Vagina (tissue), 2 donors: ENCODE measurements around the gene VRK3. TPM values are rescaled to one million over a fixed set of nuclear protein-coding genes. Genes with fewer than 3 reads are reported as not detected.

Source experiments
- DNase-seq, 2 donors: peaks; one replicate each; pipeline ENCODE4 v3.0.0-alpha.2; 2017; ENCODE audit errors: extremely low spot score in 2 of 2
- H3K27ac ChIP-seq: fragments of 200-600 bp; sonication (generic); one replicate; pipeline ENCODE4 v1.5.1; 2019
- H3K27me3 ChIP-seq: fragments of 200-600 bp; sonication (generic); one replicate; pipeline ENCODE4 v1.5.1; 2019
- H3K36me3 ChIP-seq, 2 donors: fragments of 200-600 bp; sonication (generic); one replicate each; pipeline ENCODE4 v1.5.1; 2017 to 2019
- H3K4me1 ChIP-seq: fragments of 200-600 bp; sonication (generic); one replicate; pipeline ENCODE4 v1.5.1; 2019
- H3K4me3 ChIP-seq, 2 donors: fragments of 200-600 bp; sonication (generic); 1 replicate in 1 of 2; 2 replicates in 1 of 2; pipeline ENCODE4 v1.5.1; 2016 to 2019
- H3K9me3 ChIP-seq: fragments of 200-600 bp; sonication (generic); one replicate; pipeline ENCODE4 v1.5.1; 2019
- POLR2A ChIP-seq, 2 donors: fragments of 450-650 bp; IDR thresholded peaks; one replicate each; pipeline ENCODE4 v1.6.1; 2017; ENCODE audit warnings: antibody characterized with exemption in 2 of 2, mild to moderate bottlenecking in 2 of 2, moderate library complexity in 2 of 2
- POLR2AphosphoS5 ChIP-seq, 2 donors: sonication (generic); formaldehyde crosslinking; IDR thresholded peaks; one replicate each; pipeline ENCODE4 v1.9.0; 2017; ENCODE audit warnings: antibody characterized with exemption in 2 of 2, mild to moderate bottlenecking in 2 of 2, low read depth in 1 of 2; ENCODE audit not compliant: insufficient read depth in 1 of 2
- intact Hi-C: fragments of 100-400 bp; cut with DNase I; formaldehyde crosslinking; loops from one replicate; pipeline ENCODE4 v1.15.1; 2023
- total RNA-seq: library from RNA; depleted of rRNA; stranded (reverse); fragments of >200 nt; gene quantifications from one replicate; pipeline ENCODE4 v1.2.3, GENCODE V29; 2016
- TF ChIP-seq, protein P1 (sequence below), 3 experiments: fragments of 450-650 bp in 2 of 3; fragments of 200-600 bp in 1 of 3; sonication (generic) in 1 of 3; IDR thresholded peaks; one replicate each; pipeline ENCODE4 v1.5.1; 2017 to 2019; ENCODE audit warnings: antibody characterized with exemption in 3 of 3, mild to moderate bottlenecking in 2 of 3, moderate library complexity in 2 of 3

The VRK3 gene
- total RNA-seq, 1 donor from 2014 or later: 34.9 TPM

DNA sequence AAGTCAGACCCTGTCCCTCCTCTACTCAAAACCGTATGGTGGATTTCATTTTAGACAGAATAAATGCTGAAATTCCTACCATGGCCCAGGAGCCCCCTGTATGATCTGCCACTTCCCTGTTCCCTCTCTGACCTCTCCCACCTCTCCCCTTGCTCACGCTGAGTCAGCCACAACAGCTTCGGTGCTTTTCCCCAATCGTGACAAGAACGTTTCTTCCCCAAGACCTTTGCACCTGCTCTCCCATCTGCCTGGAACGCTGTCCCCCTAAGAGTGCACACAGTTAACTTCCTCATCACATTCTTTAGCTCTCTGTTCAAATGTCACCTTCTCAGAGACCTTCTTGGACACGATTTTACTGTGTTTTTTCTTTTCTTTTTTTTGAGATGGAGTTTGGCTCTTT is 2.3 kb downstream of the VRK3 start:
- TF ChIP-seq POLR2A (IDR thresholded peaks at IDR 0.05): no peak
- no peak for TF ChIP-seq POLR2AphosphoS5 (IDR thresholded peaks at IDR 0.05; ENCODE audit: insufficient read depth in 1 of 2, low read depth in 1 of 2)
- TF ChIP-seq, protein P1, sequence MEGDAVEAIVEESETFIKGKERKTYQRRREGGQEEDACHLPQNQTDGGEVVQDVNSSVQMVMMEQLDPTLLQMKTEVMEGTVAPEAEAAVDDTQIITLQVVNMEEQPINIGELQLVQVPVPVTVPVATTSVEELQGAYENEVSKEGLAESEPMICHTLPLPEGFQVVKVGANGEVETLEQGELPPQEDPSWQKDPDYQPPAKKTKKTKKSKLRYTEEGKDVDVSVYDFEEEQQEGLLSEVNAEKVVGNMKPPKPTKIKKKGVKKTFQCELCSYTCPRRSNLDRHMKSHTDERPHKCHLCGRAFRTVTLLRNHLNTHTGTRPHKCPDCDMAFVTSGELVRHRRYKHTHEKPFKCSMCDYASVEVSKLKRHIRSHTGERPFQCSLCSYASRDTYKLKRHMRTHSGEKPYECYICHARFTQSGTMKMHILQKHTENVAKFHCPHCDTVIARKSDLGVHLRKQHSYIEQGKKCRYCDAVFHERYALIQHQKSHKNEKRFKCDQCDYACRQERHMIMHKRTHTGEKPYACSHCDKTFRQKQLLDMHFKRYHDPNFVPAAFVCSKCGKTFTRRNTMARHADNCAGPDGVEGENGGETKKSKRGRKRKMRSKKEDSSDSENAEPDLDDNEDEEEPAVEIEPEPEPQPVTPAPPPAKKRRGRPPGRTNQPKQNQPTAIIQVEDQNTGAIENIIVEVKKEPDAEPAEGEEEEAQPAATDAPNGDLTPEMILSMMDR (IDR thresholded peaks at IDR 0.05): no peak
- intact Hi-C loops: no loop called here
- DNase-seq: no peak
- no peaks in the 10 kb centered on the region for H3K9me3 ChIP-seq
- H3K4me1 ChIP-seq: peaks cover 44% of the 10 kb centered on the region
- no peak overlapping the region for H3K4me3 ChIP-seq
- no peaks in the 10 kb centered on the region for H3K27me3 ChIP-seq
- H3K36me3 ChIP-seq: peaks cover 0 to 20% of the 10 kb centered on the region in 2 donors
- H3K27ac ChIP-seq: no peak overlapping the region

DNA sequence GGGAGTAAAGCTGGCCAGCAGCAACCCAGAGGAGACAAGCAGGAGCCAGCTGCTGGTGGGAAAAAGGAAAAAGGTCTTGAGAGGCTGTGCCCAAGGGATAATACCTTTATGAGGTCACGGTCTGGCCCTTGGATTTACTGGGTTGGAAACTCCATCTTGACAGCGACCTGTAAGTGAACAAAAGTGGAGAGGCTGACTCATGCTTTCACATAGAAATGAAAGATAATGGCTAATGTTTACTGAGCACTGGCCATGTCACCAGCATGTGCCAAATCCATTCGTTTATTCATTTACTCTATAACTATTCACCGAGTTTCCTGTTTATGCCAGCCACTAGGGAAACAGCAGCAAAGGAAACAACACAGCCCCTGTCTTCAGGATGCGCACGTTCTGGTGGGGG is 4.7 kb downstream of the VRK3 start:
- Histone ChIP-seq H3K4me1 (peaks cover 28% of the 10 kb centered on the region), H3K36me3 (peaks cover 0 to 42% of the 10 kb centered on the region in 2 donors), H3K9me3 (no peaks in the 10 kb centered on the region), H3K27me3 (no peaks in the 10 kb centered on the region), H3K4me3 (no peak overlapping the region), H3K27ac (no peak overlapping the region)
- intact Hi-C loops: no loop called here
- no peak for DNase-seq
- TF ChIP-seq, protein P1 (IDR thresholded peaks at IDR 0.05): no peak
- TF ChIP-seq POLR2A (IDR thresholded peaks at IDR 0.05) (no peak), POLR2AphosphoS5 (IDR thresholded peaks at IDR 0.05; ENCODE audit: insufficient read depth in 1 of 2, low read depth in 1 of 2) (no peak)

DNA sequence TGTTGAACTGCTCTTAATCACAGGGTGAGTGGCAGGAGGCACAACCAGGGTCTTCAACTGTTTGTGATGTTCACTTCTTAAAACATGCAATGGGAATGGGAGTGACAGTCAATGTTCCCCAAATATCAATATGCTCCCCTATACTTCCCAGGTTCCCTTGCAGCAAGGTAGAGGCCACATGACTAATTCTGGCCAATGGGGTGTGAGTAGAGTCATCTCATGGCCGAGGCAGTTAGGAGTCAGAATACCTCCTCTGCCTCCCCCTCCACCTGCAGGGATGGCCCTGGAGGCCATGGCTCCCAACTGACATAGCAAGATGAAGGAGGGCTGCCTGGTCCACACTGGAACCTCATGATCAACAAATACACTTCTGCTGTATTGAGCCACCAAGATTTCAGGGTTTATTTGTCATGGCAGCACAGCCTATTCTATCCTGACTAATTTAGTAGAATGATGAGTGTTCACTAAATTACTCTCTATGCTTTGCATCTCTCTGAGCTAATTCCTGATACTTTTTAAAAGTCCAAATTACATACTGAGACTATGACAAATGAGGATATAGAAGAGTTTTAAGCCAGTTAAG is 8.9 kb downstream of the VRK3 start:
- Histone ChIP-seq H3K27me3 (no peaks in the 10 kb centered on the region), H3K4me1 (peaks cover 5% of the 10 kb centered on the region), H3K4me3 (no peak overlapping the region), H3K27ac (no peak overlapping the region), H3K9me3 (no peaks in the 10 kb centered on the region), H3K36me3 (peaks cover 0 to 71% of the 10 kb centered on the region in 2 donors)
- intact Hi-C loops: no loop called here
- DNase-seq: no peak
- TF ChIP-seq POLR2A (IDR thresholded peaks at IDR 0.05): no peak
- TF ChIP-seq, protein P1 (IDR thresholded peaks at IDR 0.05): no peak
- no peak for TF ChIP-seq POLR2AphosphoS5 (IDR thresholded peaks at IDR 0.05; ENCODE audit: insufficient read depth in 1 of 2, low read depth in 1 of 2)

DNA sequence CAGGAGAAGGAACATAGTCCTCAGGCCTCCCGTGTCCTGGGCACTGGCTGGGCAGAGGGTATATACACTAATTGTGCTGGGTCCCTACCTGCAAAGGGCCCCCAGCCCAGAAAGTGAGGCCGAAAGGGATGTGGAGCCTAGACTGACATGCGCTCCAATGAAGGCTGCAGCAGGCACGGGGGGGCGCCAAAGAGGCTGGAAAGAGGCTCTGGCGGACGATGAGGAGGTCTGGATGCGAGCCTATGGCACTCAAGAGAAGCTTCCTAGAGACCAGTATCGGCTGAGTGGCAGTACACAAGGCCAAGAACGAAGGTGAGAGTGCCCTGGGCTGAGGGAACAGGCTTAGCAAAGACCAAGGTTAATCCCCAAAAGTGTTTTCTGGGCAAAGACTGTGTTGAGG is 16.6 kb downstream of the VRK3 start:
- Histone ChIP-seq H3K9me3 (no peaks in the 10 kb centered on the region), H3K27me3 (no peaks in the 10 kb centered on the region), H3K36me3 (peaks cover 0 to 54% of the 10 kb centered on the region in 2 donors), H3K4me1 (peaks cover 21% of the 10 kb centered on the region), H3K27ac (no peak overlapping the region), H3K4me3 (no peak overlapping the region)
- TF ChIP-seq POLR2A (IDR thresholded peaks at IDR 0.05) (no peak), POLR2AphosphoS5 (IDR thresholded peaks at IDR 0.05; ENCODE audit: insufficient read depth in 1 of 2, low read depth in 1 of 2) (no peak)
- TF ChIP-seq, protein P1 (IDR thresholded peaks at IDR 0.05): no peak
- intact Hi-C loops: no loop called here
- no peak for DNase-seq

DNA sequence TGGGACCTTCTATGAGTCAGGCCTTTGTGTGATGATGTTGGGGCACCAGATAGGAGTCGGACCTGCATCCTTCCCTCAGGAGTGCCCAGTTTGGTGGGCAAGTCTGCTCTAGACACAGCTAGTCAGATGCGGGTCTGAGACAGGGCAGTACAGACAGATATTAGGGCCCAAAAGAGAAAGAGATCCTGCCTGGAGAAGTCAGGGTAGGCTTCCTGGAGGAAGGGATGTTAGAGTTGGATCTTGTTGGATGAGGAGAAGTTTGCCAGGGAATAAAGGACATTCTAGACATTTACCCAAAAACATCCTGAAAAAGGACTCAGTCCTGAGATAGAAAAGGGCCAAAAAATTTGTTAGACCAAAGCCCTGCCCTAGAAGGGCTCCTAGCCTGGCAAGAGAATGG is 17.2 kb downstream of the VRK3 start:
- Histone ChIP-seq H3K9me3 (no peaks in the 10 kb centered on the region), H3K4me3 (no peak overlapping the region), H3K27ac (no peak overlapping the region), H3K4me1 (peaks cover 27% of the 10 kb centered on the region), H3K27me3 (no peaks in the 10 kb centered on the region), H3K36me3 (peaks cover 0 to 55% of the 10 kb centered on the region in 2 donors)
- DNase-seq: no peak
- TF ChIP-seq POLR2A (IDR thresholded peaks at IDR 0.05): no peak
- intact Hi-C loops: no loop called here
